Thoracic aorta (tissue), 2 donors: ENCODE results near the gene SUCLG1. TPM values are rescaled to one million over a fixed set of nuclear protein-coding genes. Genes with fewer than 3 reads are reported as not detected.

Source experiments
- ATAC-seq: fragments of 150-250 bp; one replicate; pipeline ENCODE4 v1.8.0; 2017; ENCODE audit warnings: low read depth; ENCODE audit not compliant: insufficient number of reproducible peaks, low FRiP score
- DNase-seq: peaks from one replicate; pipeline ENCODE4 v3.0.0-alpha.2; 2020; ENCODE audit warnings: low spot score
- H3K27ac ChIP-seq, 2 donors: fragments of 200-600 bp; sonication (generic); 1 replicate in 1 of 2; 2 replicates in 1 of 2; pipeline ENCODE4 v1.5.1; 2016; ENCODE audit warnings: mild to moderate bottlenecking in 2 of 2, moderate library complexity in 2 of 2
- H3K27me3 ChIP-seq: fragments of 200-600 bp; sonication (generic); replicated peaks from 2 replicates; pipeline ENCODE4 v1.6.0; 2016; ENCODE audit warnings: mild to moderate bottlenecking; ENCODE audit not compliant: insufficient read depth
- H3K36me3 ChIP-seq: fragments of 200-600 bp; sonication (generic); one replicate; pipeline ENCODE4 v1.5.1; 2016
- H3K4me1 ChIP-seq, 2 donors: fragments of 200-600 bp; sonication (generic); 1 replicate in 1 of 2; 2 replicates in 1 of 2; pipeline versions ENCODE4 v1.5.1 to v1.6.0; 2016; ENCODE audit warnings: low read depth in 2 of 2, mild to moderate bottlenecking in 1 of 2; ENCODE audit not compliant: control insufficient read depth in 1 of 2
- H3K4me3 ChIP-seq: fragments of 200-600 bp; sonication (generic); 2 replicates; pipeline ENCODE4 v1.5.1; 2016; ENCODE audit warnings: mild to moderate bottlenecking
- H3K9me3 ChIP-seq: fragments of 200-600 bp; sonication (generic); 2 replicates; pipeline ENCODE4 v1.5.1; 2016
- total RNA-seq, 2 donors: library from RNA; depleted of rRNA; stranded (reverse); fragments of >200 nt; gene quantifications; one replicate each; pipeline versions ENCODE4 v1.1.0 to v1.2.3, GENCODE V29; 2016
- TF ChIP-seq, protein P1 (sequence below): fragments of 200-600 bp; sonication (generic); IDR thresholded peaks from one replicate; pipeline ENCODE4 v1.5.1; 2019; ENCODE audit warnings: antibody characterized with exemption

The SUCLG1 gene
- total RNA-seq, 2 donors from 2014 or later: 34.3 to 50.6 TPM

DNA sequence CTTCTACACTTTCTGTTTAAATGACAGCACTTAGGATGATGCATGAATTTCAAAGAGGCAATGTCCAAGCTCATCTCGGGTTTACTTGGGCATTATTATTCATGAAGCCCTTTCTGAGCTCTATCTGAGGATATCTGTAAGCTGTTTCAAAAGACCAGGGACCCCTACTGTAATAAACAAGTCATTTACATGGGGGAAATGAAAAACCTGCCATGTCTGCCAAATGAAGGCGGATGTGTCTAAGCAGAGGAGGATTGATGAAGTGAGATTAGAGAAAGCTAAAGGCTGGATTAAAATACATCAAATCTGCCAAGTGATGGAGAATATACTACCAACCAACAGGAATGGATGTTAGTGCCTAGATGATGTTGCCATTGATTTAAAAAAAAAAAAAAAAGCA lies 64.5 kb downstream of the SUCLG1 start:
- ATAC-seq (no peak), DNase-seq (no peak)
- Histone ChIP-seq H3K27ac (no peak overlapping the region), H3K4me3 (no peak overlapping the region), H3K36me3 (no peaks in the 10 kb centered on the region), H3K9me3 (no peaks in the 10 kb centered on the region), H3K4me1 (no peaks in the 10 kb centered on the region), H3K27me3 (no peaks in the 10 kb centered on the region)
- TF ChIP-seq, protein P1, sequence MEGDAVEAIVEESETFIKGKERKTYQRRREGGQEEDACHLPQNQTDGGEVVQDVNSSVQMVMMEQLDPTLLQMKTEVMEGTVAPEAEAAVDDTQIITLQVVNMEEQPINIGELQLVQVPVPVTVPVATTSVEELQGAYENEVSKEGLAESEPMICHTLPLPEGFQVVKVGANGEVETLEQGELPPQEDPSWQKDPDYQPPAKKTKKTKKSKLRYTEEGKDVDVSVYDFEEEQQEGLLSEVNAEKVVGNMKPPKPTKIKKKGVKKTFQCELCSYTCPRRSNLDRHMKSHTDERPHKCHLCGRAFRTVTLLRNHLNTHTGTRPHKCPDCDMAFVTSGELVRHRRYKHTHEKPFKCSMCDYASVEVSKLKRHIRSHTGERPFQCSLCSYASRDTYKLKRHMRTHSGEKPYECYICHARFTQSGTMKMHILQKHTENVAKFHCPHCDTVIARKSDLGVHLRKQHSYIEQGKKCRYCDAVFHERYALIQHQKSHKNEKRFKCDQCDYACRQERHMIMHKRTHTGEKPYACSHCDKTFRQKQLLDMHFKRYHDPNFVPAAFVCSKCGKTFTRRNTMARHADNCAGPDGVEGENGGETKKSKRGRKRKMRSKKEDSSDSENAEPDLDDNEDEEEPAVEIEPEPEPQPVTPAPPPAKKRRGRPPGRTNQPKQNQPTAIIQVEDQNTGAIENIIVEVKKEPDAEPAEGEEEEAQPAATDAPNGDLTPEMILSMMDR: no peak

DNA sequence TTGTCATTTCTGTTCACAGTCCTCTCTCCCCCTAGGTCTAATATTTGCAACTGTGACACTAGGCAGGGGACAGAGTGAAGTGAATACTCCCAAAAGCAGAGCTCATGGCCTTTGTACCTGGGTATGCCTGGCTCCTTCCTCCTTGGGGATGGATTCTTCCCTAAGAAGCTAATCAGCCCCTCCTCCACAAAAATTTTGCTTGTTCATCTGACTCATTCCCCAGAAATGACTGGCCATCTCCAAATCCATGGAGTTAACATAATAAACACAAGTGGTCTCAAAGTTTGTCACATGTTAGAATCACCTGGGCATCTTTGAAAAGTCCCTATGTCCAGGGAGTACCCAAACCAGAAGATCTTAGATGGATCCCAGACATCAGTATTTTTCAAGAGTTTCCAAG lies 65.3 kb downstream of the SUCLG1 start:
- TF ChIP-seq, protein P1: no peak
- Histone ChIP-seq H3K27ac (no peak overlapping the region), H3K9me3 (no peaks in the 10 kb centered on the region), H3K36me3 (no peaks in the 10 kb centered on the region), H3K27me3 (no peaks in the 10 kb centered on the region), H3K4me3 (no peak overlapping the region), H3K4me1 (no peaks in the 10 kb centered on the region)
- no peak for DNase-seq
- ATAC-seq: no peak

DNA sequence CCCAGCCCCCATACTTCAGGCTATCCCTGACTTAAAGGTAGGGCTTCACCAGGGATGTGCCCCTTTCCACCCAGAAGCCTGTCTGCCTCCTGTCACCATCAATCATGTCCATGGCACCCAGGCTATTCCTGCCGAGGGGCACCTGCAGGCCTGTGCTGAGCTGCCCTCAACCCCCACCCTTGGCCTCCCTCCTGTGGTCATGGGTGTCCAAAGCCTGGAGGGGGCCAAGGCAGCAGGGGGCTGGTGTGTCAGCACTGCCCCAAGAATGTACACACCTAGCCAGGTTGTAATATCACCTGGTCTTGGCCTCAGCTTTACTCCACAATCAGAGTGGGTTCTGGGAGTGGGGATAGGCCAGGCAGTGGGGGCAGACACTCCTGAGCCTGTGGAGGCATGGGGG lies 69.3 kb downstream of the SUCLG1 start:
- H3K4me3 ChIP-seq: no peak overlapping the region
- no peak for DNase-seq
- H3K4me1 ChIP-seq: no peaks in the 10 kb centered on the region
- H3K27me3 ChIP-seq: no peaks in the 10 kb centered on the region
- no peak for ATAC-seq
- H3K9me3 ChIP-seq: no peaks in the 10 kb centered on the region
- H3K27ac ChIP-seq: no peak overlapping the region
- TF ChIP-seq, protein P1: no peak
- H3K36me3 ChIP-seq: no peaks in the 10 kb centered on the region

DNA sequence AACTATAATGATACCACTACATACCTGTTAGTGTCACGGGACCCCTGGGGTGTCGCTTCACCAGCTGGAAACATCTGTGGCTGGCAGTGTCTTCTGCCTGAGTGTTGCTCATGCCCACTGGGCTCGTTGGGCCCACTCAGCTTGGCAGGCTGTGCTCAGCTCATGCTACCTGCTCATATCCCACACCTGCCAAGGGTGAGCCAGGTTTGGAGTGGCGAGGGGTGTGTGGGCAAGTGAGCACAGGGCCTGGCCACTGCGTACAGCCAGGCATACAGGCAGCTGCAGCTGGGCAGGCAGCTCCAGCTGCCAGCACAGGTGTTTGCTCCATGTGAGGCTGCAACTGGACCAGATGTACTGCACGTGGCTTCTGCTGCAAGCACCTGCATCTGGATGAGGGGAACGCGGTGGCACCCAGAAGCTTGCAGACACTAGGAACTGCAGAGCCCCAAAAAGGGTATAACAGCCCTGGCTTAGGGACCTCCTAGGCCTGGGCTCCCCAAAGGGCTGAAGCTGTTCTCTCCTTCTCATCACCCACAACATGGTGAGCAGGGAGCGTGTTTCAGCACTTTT lies 70.1 kb downstream of the SUCLG1 start:
- Histone ChIP-seq H3K9me3 (no peaks in the 10 kb centered on the region), H3K36me3 (no peaks in the 10 kb centered on the region), H3K4me3 (no peak overlapping the region), H3K27me3 (no peaks in the 10 kb centered on the region), H3K27ac (no peak overlapping the region), H3K4me1 (no peaks in the 10 kb centered on the region)
- DNase-seq (no peak), ATAC-seq (no peak)
- TF ChIP-seq, protein P1: no peak

DNA sequence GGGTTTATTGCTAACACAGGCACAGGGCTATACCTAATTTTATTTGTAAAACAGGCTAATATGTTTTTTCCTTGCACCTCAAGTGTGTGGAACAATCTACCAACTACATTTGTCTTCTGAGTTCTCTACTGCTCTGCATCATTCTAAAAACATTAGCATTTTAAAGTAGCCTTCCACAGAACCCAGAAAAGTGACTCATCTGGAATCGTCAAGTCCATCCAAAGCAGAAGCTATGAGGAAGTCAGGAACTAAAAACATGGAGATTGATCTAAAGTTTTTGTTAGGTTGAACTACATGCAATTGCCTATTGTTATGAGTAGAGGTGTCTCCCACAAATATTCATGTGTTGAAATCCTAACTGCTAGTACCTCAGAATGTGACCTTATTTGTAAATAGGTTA lies 70.9 kb downstream of the SUCLG1 start:
- H3K9me3 ChIP-seq: no peaks in the 10 kb centered on the region
- TF ChIP-seq, protein P1: no peak
- H3K4me1 ChIP-seq: no peaks in the 10 kb centered on the region
- no peaks in the 10 kb centered on the region for H3K27me3 ChIP-seq
- DNase-seq (no peak), ATAC-seq (no peak)
- no peaks in the 10 kb centered on the region for H3K36me3 ChIP-seq
- no peak overlapping the region for H3K4me3 ChIP-seq
- H3K27ac ChIP-seq: no peak overlapping the region
